GM13976 (cell line): ENCODE results near the gene LRRFIP2.
A peak's percentile ranks its signal among the peaks of the same experiment; 100 is the strongest.

ENCODE experiments used
- DNase-seq: peaks from one replicate; pipeline ENCODE4 v3.0.0; 2012; ENCODE audit warnings: low spot score
- CTCF ChIP-seq: IDR thresholded peaks from 2 replicates; pipeline ENCODE4 v1.5.1; 2012; ENCODE audit warnings: borderline replicate concordance, mild to moderate bottlenecking; ENCODE audit not compliant: insufficient read depth; ENCODE audit errors: extremely low read depth, missing control alignments, control extremely low read depth
- in situ Hi-C: fragments of 300-500 bp; cut with MboI; formaldehyde crosslinking; loops from one replicate; pipeline ENCODE4 v1.12.0; 2022; ENCODE audit warnings: low sequenced_read_pairs, mixed read lengths, inconsistent platforms; ENCODE audit not compliant: unreplicated experiment

The LRRFIP2 gene

GRCh38 chr3:37026851-37027250 lies 147.5 kb downstream of the LRRFIP2 start:
- no peak for TF ChIP-seq CTCF
- DNase-seq: no peak
- in situ Hi-C loops: no loop called here

- no peak for TF ChIP-seq CTCF
- DNase-seq: no peak
- in situ Hi-C loops: no loop called here
Measured at GRCh38 chr3:37025561-37026335, 148.6 kb downstream of the LRRFIP2 start.

GRCh38 chr3:37024820-37025405 lies 149.5 kb downstream of the LRRFIP2 start:
- DNase-seq: no peak
- TF ChIP-seq CTCF: no peak
- in situ Hi-C loops: no loop called here

GRCh38 chr3:37024092-37024491 lies 150.3 kb downstream of the LRRFIP2 start:
- TF ChIP-seq CTCF: peak; percentile 12
- DNase-seq: peak; percentile 26
- in situ Hi-C loops: no loop called here

GRCh38 chr3:37017683-37018082 lies 156.7 kb downstream of the LRRFIP2 start:
- TF ChIP-seq CTCF: no peak
- DNase-seq: no peak
- in situ Hi-C loops: no loop called here

GRCh38 chr3:37016903-37017302 lies 157.5 kb downstream of the LRRFIP2 start:
- no peak for TF ChIP-seq CTCF
- in situ Hi-C loops: no loop called here
- no peak for DNase-seq
